Stimulated activated CD8-positive, alpha-beta memory T cell treated with anti-CD3 and anti-CD28 coated beads, Interleukin-7, amount 100 ng/mL, for 24 hours (primary cell): ENCODE results near the gene FIP1L1.
"Not testable (repeated sequence)": the region's sequence is repeated elsewhere in the genome, so short reads cannot be mapped to it uniquely, and the experiment has no call there.

Experiments used
- DNase-seq: peaks from one replicate; pipeline ENCODE4 v3.0.0-alpha.2; 2020; ENCODE audit warnings: low read depth

FIP1L1 gene

GRCh38 chr4:53378171-53378482 lies 686 bp downstream of the FIP1L1 start:
- no peak for DNase-seq

DNA sequence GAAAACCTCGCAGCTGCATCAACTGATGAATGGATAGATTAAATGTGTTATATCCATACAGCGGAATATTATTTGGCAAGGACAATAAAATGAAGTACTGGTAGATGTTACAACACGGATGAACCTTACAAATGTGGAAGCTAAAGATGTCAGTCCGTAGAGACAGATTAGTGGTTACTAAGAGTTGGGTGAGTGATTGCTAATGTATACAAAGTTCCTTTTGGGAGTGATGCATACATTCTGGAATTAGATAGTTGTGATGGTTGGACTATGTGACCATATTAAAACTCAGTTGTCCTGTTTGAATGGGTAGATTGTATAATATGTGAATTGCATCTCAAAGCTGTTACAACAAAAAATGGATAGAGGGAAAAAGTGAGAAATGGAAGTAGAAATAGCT lies 2.8 kb downstream of the FIP1L1 start:
- DNase-seq: no peak

DNA sequence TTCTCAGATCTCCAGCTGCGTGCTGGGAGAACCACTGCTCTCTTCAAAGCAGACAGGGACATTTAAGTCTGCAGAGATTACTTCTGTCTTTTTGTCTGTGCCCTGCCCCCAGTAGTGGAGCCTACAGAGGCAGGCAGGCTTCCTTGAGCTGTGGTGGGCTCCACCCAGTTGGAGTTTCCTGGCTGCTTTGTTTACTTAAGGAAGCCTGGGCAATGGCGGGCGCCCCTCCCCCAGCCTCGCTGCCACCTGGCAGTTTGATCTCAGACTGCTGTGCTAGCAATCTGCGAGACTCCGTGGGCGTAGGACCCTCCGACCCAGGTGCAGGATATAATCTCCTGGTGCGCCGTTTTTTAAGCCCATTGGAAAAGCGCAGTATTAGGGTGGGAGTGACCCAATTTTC lies 32.0 kb downstream of the FIP1L1 start:
- DNase-seq: not testable (repeated sequence)

GRCh38 chr4:53419208-53419607 lies 41.8 kb downstream of the FIP1L1 start:
- DNase-seq: no peak

- DNase-seq: no peak
These were observed 44.4 kb downstream of the FIP1L1 start for GRCh38 chr4:53421791-53422190.

DNA sequence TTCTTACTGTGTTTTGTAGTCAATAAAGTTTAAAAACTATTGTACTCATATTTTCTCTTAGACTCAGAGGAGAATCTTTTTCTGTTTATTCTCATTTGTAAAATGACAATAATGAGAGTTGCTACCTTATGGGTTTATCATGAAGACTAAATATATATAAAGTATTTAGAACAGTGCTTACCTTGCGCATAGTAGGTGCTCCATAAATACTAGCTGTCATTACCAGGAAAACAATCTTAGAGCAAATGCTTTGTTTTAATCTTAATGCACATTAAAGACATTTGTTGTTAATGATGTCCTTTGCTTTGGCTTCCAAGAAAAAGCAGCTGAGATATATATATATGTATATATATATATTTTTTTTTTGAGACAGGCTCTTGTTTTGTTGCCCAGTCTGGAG lies 44.9 kb downstream of the FIP1L1 start:
- DNase-seq: no peak

DNA sequence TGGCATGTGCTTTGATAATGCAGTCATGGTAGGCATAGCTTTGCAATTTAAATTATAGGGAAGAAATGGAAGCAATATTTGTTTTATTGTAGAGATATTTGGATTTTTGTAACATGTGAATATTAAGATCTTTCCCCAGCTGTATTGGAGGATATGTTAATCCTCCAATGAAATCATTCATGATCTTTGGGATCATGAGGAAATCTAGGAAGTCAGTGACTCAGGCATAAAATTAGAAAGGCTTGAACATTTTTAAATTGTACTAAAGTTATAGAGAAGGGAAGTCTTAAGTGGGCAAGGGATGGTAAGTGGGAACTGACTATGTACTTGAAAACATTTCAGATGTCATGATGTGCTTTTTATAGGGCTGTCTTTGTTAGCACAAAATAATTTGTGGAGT lies 46.8 kb downstream of the FIP1L1 start:
- no peak for DNase-seq

DNA sequence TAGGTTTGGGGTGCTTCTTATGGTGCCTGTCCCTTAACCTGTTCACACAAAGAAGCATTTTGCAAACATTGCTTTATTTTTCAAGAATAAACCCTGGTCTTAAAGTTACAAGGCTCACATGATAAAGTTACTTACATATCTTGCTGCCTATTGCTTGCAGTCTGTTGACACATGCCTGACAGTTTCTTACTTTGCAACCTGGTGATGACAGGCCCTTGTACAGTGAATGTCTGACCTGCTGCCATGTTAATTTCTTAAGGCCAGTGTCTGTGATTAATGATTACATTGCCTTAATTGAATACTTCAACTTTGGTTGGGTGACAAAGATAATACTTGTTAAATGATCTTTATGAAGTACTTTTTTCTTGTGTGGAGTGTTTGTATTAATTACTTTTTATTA lies 49.9 kb downstream of the FIP1L1 start:
- DNase-seq: no peak

GRCh38 chr4:53431052-53431451 lies 53.6 kb downstream of the FIP1L1 start:
- DNase-seq: no peak

DNA sequence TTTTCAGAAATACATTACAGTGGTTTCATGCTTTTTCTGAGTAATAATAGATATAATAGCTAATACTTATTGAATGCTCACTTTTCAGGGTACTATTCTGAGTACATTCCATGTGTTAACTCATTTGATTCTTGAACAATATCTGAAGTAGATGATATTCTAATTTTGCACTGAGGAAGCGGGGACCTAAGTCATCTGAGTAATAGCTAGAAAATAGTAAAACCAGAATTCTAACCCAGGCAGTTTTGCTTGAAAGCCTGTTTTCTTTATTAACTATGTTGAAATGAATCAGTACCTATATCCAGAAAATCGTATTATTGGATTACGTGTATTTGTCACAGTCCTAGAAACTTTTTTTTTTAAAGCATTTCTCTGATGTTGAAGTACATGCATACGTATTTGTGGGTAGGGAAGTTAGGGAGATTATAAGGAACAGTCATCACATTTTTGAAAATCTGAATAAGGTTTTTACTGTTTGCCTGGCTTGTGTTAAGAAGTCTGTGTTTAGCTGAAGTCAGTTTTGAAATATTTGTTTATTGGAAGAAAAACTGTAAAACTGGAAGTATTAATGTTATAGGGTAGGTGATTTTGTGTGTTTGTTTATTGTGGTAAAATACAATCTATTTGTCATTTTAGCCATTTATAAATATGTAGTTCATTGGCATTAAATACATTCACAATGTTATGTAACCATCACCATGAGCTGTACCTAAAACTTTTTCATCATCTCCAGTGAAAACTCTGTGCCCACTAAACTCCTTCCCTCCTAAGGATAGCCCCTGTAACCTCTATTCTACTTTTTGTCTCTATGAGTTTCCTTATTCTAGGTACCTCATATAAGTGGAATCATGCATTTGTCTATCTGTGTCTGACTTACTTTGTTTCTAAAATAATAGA lies 55.3 kb downstream of the FIP1L1 start:
- DNase-seq: no peak

DNA sequence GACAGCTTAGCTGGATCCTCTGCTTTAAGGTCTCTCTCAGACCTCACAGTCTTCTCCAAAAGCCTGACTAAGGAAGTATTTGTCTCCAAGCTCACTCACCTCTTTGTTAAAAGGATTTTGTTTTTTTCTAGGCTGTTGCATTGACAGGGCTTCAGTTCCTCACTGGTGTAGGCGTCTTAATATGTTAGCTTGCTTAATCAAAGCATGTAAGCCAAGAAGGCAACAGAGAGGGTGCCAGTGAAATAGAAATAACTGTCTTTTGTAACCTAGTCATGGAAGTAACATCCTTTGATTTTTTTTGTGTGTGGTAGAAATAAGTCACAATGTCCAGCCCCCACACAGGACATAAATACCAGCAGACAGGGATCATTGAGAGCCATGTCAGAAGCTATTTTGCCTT lies 58.8 kb downstream of the FIP1L1 start:
- DNase-seq: no peak

DNA sequence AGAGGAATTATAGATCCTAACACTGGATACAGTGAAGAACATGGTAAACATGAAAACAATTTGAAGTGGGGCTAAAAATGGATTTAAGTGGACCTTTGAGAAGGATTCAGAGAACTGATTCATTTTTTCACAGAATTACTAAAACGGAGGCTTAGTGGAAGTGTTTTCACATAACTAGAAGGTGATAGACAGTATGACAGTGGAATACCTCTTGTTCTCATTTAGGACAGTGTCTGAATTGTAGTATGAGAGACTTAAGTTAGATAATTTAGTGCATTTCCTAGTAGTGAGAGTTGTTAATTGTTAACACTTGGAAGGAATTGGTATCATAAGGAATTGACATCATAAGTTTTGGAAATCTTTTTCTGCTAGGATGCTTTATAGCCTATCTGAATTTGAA lies 64.1 kb downstream of the FIP1L1 start:
- DNase-seq: no peak

GRCh38 chr4:53444954-53445353 lies 67.5 kb downstream of the FIP1L1 start:
- DNase-seq: no peak

- DNase-seq: no peak
These were observed 73.3 kb downstream of the FIP1L1 start for GRCh38 chr4:53450773-53451172.

- no peak for DNase-seq
These were observed 75.9 kb downstream of the FIP1L1 start for GRCh38 chr4:53453385-53453784.

- DNase-seq: no peak
These were observed 78.3 kb downstream of the FIP1L1 start for GRCh38 chr4:53455766-53456165.

- no peak for DNase-seq
These were observed 78.7 kb downstream of the FIP1L1 start for GRCh38 chr4:53456178-53456577.

DNA sequence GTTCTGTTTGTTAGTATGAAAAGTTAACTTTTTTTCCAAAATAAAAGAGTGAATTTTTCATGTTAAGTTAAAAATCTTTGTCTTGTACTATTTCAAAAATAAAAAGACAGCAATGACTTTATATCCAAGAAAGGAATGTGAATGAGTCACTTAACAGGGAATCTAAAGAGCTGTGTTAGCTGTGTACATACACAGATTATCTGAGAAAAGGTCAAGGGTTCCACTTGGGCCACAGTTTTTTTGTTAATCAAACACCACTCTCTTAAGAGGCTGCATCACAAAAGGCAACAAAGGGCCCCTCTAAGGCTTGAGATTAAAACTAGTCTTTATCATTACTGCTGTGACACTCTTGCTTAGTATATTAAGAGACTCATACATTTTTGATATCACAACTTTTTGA lies 82.1 kb downstream of the FIP1L1 start:
- DNase-seq: no peak

DNA sequence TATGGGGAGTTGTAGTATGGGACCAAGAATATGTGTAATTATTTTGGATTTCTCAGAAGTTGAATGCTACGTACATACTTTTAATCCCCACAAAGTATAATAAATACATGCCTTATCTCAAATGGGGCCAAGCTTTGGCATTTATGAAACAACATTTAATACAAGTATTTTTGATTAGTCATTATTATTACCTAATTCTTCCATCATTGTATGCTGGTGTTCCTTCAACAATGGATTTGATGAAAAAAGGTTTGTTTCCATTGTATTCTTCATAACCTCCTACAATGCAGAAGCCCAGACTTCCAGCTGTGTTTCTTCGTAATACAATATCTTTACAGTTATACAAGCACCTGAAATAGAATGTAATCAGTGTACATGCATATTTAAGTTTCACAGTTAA lies 83.8 kb downstream of the FIP1L1 start:
- DNase-seq: no peak

DNA sequence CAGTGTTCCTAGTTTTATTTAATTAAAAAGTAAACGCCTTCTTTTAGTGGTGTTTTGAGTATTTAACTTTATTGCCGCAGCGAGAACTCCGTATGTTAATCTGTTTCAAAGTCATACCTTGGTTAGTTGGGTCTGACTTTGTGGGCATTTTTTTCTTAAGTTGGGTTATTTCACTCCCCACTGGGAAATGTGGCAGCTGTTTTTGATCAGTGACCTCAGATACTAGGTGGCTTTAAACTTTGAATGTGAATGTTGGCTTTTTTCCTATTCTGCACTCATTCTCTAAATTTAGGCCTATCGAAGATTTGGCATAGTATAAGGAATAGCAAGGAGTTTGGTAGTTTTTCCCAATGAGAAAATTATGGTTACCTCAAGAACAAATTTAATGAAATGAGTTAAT lies 85.9 kb downstream of the FIP1L1 start:
- no peak for DNase-seq

DNA sequence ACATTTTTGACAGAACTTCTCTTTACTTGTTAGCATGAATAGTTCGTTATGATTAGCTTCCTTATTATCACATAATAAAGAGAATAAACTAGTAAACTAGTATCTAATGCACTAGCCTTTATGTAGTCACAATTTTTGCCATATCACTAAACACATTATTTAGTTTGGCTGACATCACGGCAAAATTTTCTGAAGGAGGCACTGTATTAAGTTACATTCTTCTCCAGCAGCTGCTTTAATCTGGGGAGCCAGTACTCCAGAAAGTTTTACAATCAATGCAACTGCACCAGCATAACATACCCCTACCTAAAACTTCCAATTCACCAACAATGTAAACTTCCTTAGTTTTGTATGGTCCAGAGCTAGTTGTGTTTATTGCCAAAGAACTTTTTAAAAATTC lies 87.8 kb downstream of the FIP1L1 start:
- no peak for DNase-seq

DNA sequence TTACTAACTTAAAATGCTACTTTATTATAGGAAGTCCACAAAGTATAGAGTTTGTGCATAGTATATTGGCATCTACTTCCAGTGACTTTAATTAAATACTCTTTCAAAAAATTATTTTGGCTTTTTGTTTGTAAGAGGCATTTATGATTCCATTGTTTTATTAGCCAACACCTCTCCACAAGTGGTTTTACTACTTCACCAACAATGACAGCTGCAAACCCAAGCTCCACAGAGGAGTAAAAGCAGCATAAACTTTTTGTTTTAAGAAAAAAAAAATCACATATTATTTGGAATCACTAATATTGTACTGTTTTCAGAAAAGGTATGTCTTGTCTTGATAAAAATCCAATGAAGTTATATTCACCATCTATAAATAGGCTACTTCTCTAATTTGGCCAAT lies 88.5 kb downstream of the FIP1L1 start:
- no peak for DNase-seq

- not testable (repeated sequence) for DNase-seq
These were observed 89.1 kb downstream of the FIP1L1 start for GRCh38 chr4:53466576-53466975.
